H1 (cell line): Measurements from ENCODE around the gene APOBEC3H. TPM values are rescaled to one million over a fixed set of nuclear protein-coding genes. Genes with fewer than 3 reads are reported as not detected.

ENCODE experiments used
- HDAC2 ChIP-seq, 2 experiments: fragments of 300-600 bp in 1 of 2; sonication (generic) in 1 of 2; IDR thresholded peaks; 2 replicates each; pipeline ENCODE4 v1.6.1; 2011 to 2012; ENCODE audit warnings: low read depth in 2 of 2, low read length in 2 of 2, mild to moderate bottlenecking in 2 of 2, moderate library complexity in 2 of 2, borderline replicate concordance in 1 of 2, inconsistent platforms in 1 of 2
- NRF1 ChIP-seq: IDR thresholded peaks from 2 replicates; pipeline ENCODE4 v1.6.1; 2011; ENCODE audit warnings: mild to moderate bottlenecking, low read depth, low read length, improper control_type of control experiment
- polyA plus RNA-seq, 7 experiments: library from polyadenylated mRNA; depleted of rRNA in 3 of 7; stranded (reverse) in 5 of 7; unstranded in 2 of 7; fragments of >200 nt in 5 of 7; fragments of 200-250 nt in 2 of 7; gene quantifications; 1 replicate in 5 of 7; 2 replicates in 1 of 7; 4 replicates in 1 of 7; pipeline versions ENCODE4 v1.2.1 to v1.2.3, GENCODE V29; 2011 to 2013; ENCODE audit warnings: missing spikeins in 2 of 7, mixed read lengths in 2 of 7
- total RNA-seq: library from RNA; stranded (reverse); fragmentation: NEBNext Ultra II Directional; extraction: Animal tissue kit (Norgen Biotek cat#: 25700); gene quantifications from 2 replicates; pipeline ENCODE4 v1.2.1, GENCODE V29; 2021
- TF ChIP-seq, protein P1 (sequence below): fragments of 300-600 bp; sonication (generic); IDR thresholded peaks from 2 replicates; pipeline ENCODE4 v1.7.1; 2012; ENCODE audit warnings: low read length, moderate library complexity, mild to moderate bottlenecking, inconsistent platforms; ENCODE audit not compliant: insufficient replicate concordance

APOBEC3H gene
- total and polyA plus RNA-seq, 2 of the 8 experiments (the other 6 are each of a cell fraction or from before 2014, with no cell fraction given), result 0.47 to 0.56 TPM

DNA sequence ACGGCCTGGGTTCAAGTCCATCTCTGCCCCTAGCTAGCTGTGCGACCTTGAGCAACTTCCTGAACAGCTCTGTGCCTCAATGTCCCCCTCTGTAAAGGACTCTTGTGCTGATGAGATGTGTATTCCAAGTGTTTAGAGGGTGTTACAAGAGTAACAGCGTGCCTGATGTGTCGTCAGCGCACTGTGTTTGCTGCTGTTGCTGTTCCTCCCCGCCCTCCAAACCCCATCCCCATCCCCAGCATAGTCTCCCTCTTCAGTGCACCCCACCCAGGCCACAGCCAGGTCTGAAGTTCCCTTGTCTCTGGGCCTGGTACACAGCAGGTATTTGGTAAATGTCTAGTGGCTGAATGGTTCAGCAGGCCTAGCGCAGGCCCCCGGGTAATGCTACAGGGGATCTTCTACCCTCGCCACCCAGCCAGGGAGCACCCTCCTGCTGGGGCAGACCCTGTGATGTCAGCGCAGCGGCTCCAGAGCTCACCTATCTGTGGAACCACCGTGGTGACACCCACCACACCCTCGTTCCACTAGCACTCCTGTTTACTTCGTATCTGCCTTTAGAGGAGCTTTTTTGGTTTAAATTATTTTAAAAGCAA lies 45.1 kb downstream of the APOBEC3H start (continued):
- TF ChIP-seq, protein P1, sequence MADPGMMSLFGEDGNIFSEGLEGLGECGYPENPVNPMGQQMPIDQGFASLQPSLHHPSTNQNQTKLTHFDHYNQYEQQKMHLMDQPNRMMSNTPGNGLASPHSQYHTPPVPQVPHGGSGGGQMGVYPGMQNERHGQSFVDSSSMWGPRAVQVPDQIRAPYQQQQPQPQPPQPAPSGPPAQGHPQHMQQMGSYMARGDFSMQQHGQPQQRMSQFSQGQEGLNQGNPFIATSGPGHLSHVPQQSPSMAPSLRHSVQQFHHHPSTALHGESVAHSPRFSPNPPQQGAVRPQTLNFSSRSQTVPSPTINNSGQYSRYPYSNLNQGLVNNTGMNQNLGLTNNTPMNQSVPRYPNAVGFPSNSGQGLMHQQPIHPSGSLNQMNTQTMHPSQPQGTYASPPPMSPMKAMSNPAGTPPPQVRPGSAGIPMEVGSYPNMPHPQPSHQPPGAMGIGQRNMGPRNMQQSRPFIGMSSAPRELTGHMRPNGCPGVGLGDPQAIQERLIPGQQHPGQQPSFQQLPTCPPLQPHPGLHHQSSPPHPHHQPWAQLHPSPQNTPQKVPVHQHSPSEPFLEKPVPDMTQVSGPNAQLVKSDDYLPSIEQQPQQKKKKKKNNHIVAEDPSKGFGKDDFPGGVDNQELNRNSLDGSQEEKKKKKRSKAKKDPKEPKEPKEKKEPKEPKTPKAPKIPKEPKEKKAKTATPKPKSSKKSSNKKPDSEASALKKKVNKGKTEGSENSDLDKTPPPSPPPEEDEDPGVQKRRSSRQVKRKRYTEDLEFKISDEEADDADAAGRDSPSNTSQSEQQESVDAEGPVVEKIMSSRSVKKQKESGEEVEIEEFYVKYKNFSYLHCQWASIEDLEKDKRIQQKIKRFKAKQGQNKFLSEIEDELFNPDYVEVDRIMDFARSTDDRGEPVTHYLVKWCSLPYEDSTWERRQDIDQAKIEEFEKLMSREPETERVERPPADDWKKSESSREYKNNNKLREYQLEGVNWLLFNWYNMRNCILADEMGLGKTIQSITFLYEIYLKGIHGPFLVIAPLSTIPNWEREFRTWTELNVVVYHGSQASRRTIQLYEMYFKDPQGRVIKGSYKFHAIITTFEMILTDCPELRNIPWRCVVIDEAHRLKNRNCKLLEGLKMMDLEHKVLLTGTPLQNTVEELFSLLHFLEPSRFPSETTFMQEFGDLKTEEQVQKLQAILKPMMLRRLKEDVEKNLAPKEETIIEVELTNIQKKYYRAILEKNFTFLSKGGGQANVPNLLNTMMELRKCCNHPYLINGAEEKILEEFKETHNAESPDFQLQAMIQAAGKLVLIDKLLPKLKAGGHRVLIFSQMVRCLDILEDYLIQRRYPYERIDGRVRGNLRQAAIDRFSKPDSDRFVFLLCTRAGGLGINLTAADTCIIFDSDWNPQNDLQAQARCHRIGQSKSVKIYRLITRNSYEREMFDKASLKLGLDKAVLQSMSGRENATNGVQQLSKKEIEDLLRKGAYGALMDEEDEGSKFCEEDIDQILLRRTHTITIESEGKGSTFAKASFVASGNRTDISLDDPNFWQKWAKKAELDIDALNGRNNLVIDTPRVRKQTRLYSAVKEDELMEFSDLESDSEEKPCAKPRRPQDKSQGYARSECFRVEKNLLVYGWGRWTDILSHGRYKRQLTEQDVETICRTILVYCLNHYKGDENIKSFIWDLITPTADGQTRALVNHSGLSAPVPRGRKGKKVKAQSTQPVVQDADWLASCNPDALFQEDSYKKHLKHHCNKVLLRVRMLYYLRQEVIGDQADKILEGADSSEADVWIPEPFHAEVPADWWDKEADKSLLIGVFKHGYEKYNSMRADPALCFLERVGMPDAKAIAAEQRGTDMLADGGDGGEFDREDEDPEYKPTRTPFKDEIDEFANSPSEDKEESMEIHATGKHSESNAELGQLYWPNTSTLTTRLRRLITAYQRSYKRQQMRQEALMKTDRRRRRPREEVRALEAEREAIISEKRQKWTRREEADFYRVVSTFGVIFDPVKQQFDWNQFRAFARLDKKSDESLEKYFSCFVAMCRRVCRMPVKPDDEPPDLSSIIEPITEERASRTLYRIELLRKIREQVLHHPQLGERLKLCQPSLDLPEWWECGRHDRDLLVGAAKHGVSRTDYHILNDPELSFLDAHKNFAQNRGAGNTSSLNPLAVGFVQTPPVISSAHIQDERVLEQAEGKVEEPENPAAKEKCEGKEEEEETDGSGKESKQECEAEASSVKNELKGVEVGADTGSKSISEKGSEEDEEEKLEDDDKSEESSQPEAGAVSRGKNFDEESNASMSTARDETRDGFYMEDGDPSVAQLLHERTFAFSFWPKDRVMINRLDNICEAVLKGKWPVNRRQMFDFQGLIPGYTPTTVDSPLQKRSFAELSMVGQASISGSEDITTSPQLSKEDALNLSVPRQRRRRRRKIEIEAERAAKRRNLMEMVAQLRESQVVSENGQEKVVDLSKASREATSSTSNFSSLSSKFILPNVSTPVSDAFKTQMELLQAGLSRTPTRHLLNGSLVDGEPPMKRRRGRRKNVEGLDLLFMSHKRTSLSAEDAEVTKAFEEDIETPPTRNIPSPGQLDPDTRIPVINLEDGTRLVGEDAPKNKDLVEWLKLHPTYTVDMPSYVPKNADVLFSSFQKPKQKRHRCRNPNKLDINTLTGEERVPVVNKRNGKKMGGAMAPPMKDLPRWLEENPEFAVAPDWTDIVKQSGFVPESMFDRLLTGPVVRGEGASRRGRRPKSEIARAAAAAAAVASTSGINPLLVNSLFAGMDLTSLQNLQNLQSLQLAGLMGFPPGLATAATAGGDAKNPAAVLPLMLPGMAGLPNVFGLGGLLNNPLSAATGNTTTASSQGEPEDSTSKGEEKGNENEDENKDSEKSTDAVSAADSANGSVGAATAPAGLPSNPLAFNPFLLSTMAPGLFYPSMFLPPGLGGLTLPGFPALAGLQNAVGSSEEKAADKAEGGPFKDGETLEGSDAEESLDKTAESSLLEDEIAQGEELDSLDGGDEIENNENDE, result no peak
- no peak for TF ChIP-seq NRF1
- TF ChIP-seq HDAC2 (IDR thresholded peaks at IDR 0.05; ENCODE audit: borderline replicate concordance in 1 of 2, low read depth in 2 of 2, low read length in 2 of 2), result no peak
